ENCODE results near the gene RAB31. TPM values are rescaled to one million over a fixed set of nuclear protein-coding genes. Genes with fewer than 3 reads are reported as not detected.

RAB31 gene
- total RNA-seq, 4 donors from 2014 or later, result 12.2 to 22.0 (median 15.6) TPM

GRCh38 chr18:9906481-9906880 lies 198.4 kb downstream of the RAB31 start:
- TF ChIP-seq CTCF (IDR thresholded peaks at IDR 0.05) (no peak), POLR2A (IDR thresholded peaks at IDR 0.05) (no peak)
- intact Hi-C loops (cut with DNase I; ENCODE audit: low total_unique reads), result no loop called here
- DNase-seq (ENCODE audit: low spot score in 2 of 2), result no peak
- H3K4me3 ChIP-seq (ENCODE audit: low read depth, poor library complexity, severe bottlenecking), result no peak overlapping the region
- 86 to 94% methylated on average over 3 of the region's 3 CpGs for WGBS, 2 donors

GRCh38 chr18:9907867-9908266 lies 199.8 kb downstream of the RAB31 start:
- intact Hi-C loops (cut with DNase I; ENCODE audit: low total_unique reads), result no loop called here
- no peak for TF ChIP-seq CTCF (IDR thresholded peaks at IDR 0.05)
- DNase-seq (ENCODE audit: low spot score in 2 of 2), result no peak
- 85 to 94% methylated on average over 4 of the region's 4 CpGs for WGBS, 2 donors
- H3K4me3 ChIP-seq (ENCODE audit: low read depth, poor library complexity, severe bottlenecking), result no peak overlapping the region

- DNase-seq (ENCODE audit: low spot score in 2 of 2), result no peak
- intact Hi-C loops (cut with DNase I; ENCODE audit: low total_unique reads), result no loop called here
- H3K4me3 ChIP-seq (ENCODE audit: low read depth, poor library complexity, severe bottlenecking), result no peak overlapping the region
- TF ChIP-seq CTCF (IDR thresholded peaks at IDR 0.05), result no peak
- no peak for TF ChIP-seq POLR2A (IDR thresholded peaks at IDR 0.05)
Observed at GRCh38 chr18:9910071-9910470, 202.0 kb downstream of the RAB31 start.

- intact Hi-C loops (cut with DNase I; ENCODE audit: low total_unique reads), result no loop called here
Observed at GRCh38 chr18:9910661-9911060, 202.6 kb downstream of the RAB31 start.

GRCh38 chr18:9911226-9911625 lies 203.1 kb downstream of the RAB31 start:
- DNase-seq (ENCODE audit: low spot score in 2 of 2), result no peak
- TF ChIP-seq POLR2A (IDR thresholded peaks at IDR 0.05) (no peak), CTCF (IDR thresholded peaks at IDR 0.05) (no peak)
- intact Hi-C loops (cut with DNase I; ENCODE audit: low total_unique reads), result no loop called here
- no peak overlapping the region for H3K4me3 ChIP-seq (ENCODE audit: low read depth, poor library complexity, severe bottlenecking)
- WGBS, 2 donors, result 93 to 95% methylated on average over 5 of the region's 5 CpGs

More at GRCh38 chr18:9910661-9911060, 202.6 kb downstream of the RAB31 start:
- DNase-seq (ENCODE audit: low spot score in 2 of 2), result no peak
- WGBS, 2 donors, result 90 to 92% methylated on average over 2 of the region's 2 CpGs
- no peak overlapping the region for H3K4me3 ChIP-seq (ENCODE audit: low read depth, poor library complexity, severe bottlenecking)
- TF ChIP-seq CTCF (IDR thresholded peaks at IDR 0.05), result no peak
- no peak for TF ChIP-seq POLR2A (IDR thresholded peaks at IDR 0.05)

Other genes starting within 250 kb of the RAB31 start
- 100 to 1,000 TPM; 211 to 229 (median 224) TPM for gene RALBP1, start 232.8 kb upstream of the RAB31 start, total RNA-seq
- 100 to 1,000 TPM in 1 of 4 donors, 10 to 100 TPM in 3; 50.0 to 129 (median 68.0) TPM for gene PPP4R1, start 93.7 kb upstream of the RAB31 start, total RNA-seq
- under 1 TPM in 1 of 4 donors, not detected in 3; 0.06 TPM for gene TXNDC2, start 177.7 kb downstream of the RAB31 start, total RNA-seq
- 100 to 1,000 TPM; 188 to 221 (median 209) TPM for gene VAPA, start 205.7 kb downstream of the RAB31 start, total RNA-seq

Measured in lower leg skin (tissue), 4 donors.